OCI-LY7 (cell line): Measurements from ENCODE around the gene RICTOR. TPM values are rescaled to one million over a fixed set of nuclear protein-coding genes. Genes with fewer than 3 reads are reported as not detected.

Experiments
- BruUV-seq: library from RNA; stranded (reverse); fragments of 400-500 nt; replicated peaks from 2 replicates; lab custom pipeline; 2021; lab: Mats Ljungman, UMichigan
- CTCF ChIA-PET: fragments of 300-600 bp; sonication (Branson Sonifier 250); formaldehyde crosslinking; loops from one replicate; lab custom pipeline; 2022; ENCODE audit warnings: antibody characterized with exemption; ENCODE audit not compliant: unreplicated experiment; lab: Charles Lee
- POLR2A ChIA-PET: fragments of 300-600 bp; sonication (Branson Sonifier 250); formaldehyde crosslinking; loops from one replicate; lab custom pipeline; 2022; ENCODE audit warnings: antibody characterized with exemption; lab: Charles Lee
- DNase-seq: peaks from one replicate; pipeline ENCODE4 v3.0.0-alpha.2; 2015; ENCODE audit warnings: low spot score
- H2AFZ ChIP-seq: fragments of 200-600 bp; sonication (generic), shearing (Covaris generic); 2 replicates; pipeline ENCODE4 v1.6.1; 2014; ENCODE audit warnings: mild to moderate bottlenecking, antibody characterized with exemption, low read length, moderate library complexity
- H3K27ac ChIP-seq: fragments of 200-600 bp; sonication (generic); 2 replicates; pipeline ENCODE4 v1.5.1; 2014; ENCODE audit warnings: mixed run types, low read depth, mild to moderate bottlenecking, moderate library complexity, low read length, inconsistent platforms; ENCODE audit not compliant: poor library complexity, severe bottlenecking
- H3K36me3 ChIP-seq: fragments of 200-600 bp; sonication (generic); 2 replicates; pipeline ENCODE4 v1.6.1; 2014; ENCODE audit warnings: mild to moderate bottlenecking, antibody characterized with exemption, low read length, moderate library complexity, mixed read lengths; ENCODE audit not compliant: insufficient read depth
- H3K4me1 ChIP-seq: fragments of 200-600 bp; sonication (generic); 2 replicates; pipeline ENCODE4 v1.5.1; 2014; ENCODE audit warnings: mild to moderate bottlenecking, low read length; ENCODE audit not compliant: insufficient read depth, poor library complexity, severe bottlenecking
- H3K4me2 ChIP-seq: fragments of 200-600 bp; sonication (generic); 2 replicates; pipeline ENCODE4 v1.6.1; 2014; ENCODE audit warnings: mild to moderate bottlenecking, low read length
- H3K4me3 ChIP-seq: fragments of 200-600 bp; sonication (generic); 2 replicates; pipeline ENCODE4 v1.5.1; 2014; ENCODE audit warnings: mild to moderate bottlenecking, low read depth, low read length; ENCODE audit not compliant: poor library complexity, severe bottlenecking
- H3K79me2 ChIP-seq: fragments of 200-600 bp; sonication (generic); 2 replicates; pipeline ENCODE4 v1.6.1; 2016; ENCODE audit warnings: low read depth, mild to moderate bottlenecking, low read length, moderate library complexity, mixed read lengths; ENCODE audit not compliant: insufficient read depth
- H3K9me2 ChIP-seq: fragments of 200-600 bp; sonication (generic); 2 replicates; pipeline ENCODE4 v1.6.1; 2016; ENCODE audit warnings: mild to moderate bottlenecking, low read length, mixed read lengths; ENCODE audit not compliant: insufficient read depth
- H3K9me3 ChIP-seq: fragments of 200-600 bp; sonication (generic); 2 replicates; pipeline ENCODE4 v1.6.1; 2014; ENCODE audit warnings: mild to moderate bottlenecking, mixed run types, low read length, mixed read lengths
- H4K20me1 ChIP-seq: fragments of 200-600 bp; sonication (generic); 2 replicates; pipeline ENCODE4 v1.6.1; 2014; ENCODE audit warnings: mild to moderate bottlenecking, antibody characterized with exemption, low read length, moderate library complexity, mixed read lengths; ENCODE audit not compliant: insufficient read depth
- CTCF ChIP-seq: fragments of 200-600 bp; sonication (generic); conservative IDR thresholded peaks from 2 replicates; pipeline ENCODE4 v1.5.1; 2014; ENCODE audit warnings: mild to moderate bottlenecking, antibody characterized with exemption, low read length, moderate library complexity, mixed read lengths
- EZH2phosphoT487 ChIP-seq: fragments of 200-600 bp; sonication (generic); IDR thresholded peaks from 2 replicates; pipeline ENCODE4 v1.6.1; 2018; ENCODE audit warnings: low read depth, borderline replicate concordance, mild to moderate bottlenecking, mixed run types, antibody characterized with exemption, low read length, moderate library complexity, mixed read lengths
- intact Hi-C: fragments of 100-400 bp; cut with micrococcal nuclease; formaldehyde crosslinking; loops from one replicate; pipeline ENCODE4 v1.10.0; 2022; ENCODE audit not compliant: unreplicated experiment
- total RNA-seq, 2 experiments: library from RNA; depleted of rRNA in 1 of 2; stranded (reverse); fragments of >200 nt in 1 of 2; shearing (Covaris generic) in 1 of 2; gene quantifications; 2 replicates each; pipeline ENCODE4 v1.2.3, GENCODE V29; 2014 to 2022

RICTOR gene
- total RNA-seq, 2 experiments from 2014 or later, result 10.9 to 22.9 TPM

GRCh38 chr5:38916802-38917201 is 157.4 kb downstream of the RICTOR start:
- ChIA-PET CTCF (no interaction called here), POLR2A (no interaction called here)
- Histone ChIP-seq H3K9me3 (no peaks in the 10 kb centered on the region), H3K4me3 (no peak overlapping the region), H3K9me2 (no peaks in the 10 kb centered on the region), H3K4me2 (no peak overlapping the region), H4K20me1 (no peaks in the 10 kb centered on the region), H3K79me2 (no peaks in the 10 kb centered on the region), H3K36me3 (no peaks in the 10 kb centered on the region), H3K4me1 (no peaks in the 10 kb centered on the region), H3K27ac (no peak overlapping the region), H2AFZ (no peak overlapping the region)
- no peak for DNase-seq
- BruUV-seq, result no TSS peak
- TF ChIP-seq EZH2phosphoT487, result no peak
- no peak for TF ChIP-seq CTCF
- intact Hi-C loops, result no loop called here

GRCh38 chr5:38913714-38914113 is 160.5 kb downstream of the RICTOR start:
- Histone ChIP-seq H4K20me1 (no peaks in the 10 kb centered on the region), H3K79me2 (no peaks in the 10 kb centered on the region), H2AFZ (no peak overlapping the region), H3K36me3 (no peaks in the 10 kb centered on the region), H3K4me2 (no peak overlapping the region), H3K27ac (no peak overlapping the region), H3K9me2 (no peaks in the 10 kb centered on the region), H3K9me3 (no peaks in the 10 kb centered on the region), H3K4me3 (no peak overlapping the region), H3K4me1 (no peaks in the 10 kb centered on the region)
- TF ChIP-seq EZH2phosphoT487, result no peak
- CTCF ChIA-PET, result no interaction called here
- no TSS peak for BruUV-seq
- POLR2A ChIA-PET, result no interaction called here
- intact Hi-C loops, result no loop called here
- no peak for DNase-seq

- intact Hi-C loops, result no loop called here
- no peaks in the 10 kb centered on the region for H3K79me2 ChIP-seq
- TF ChIP-seq EZH2phosphoT487, result no peak
- no peak overlapping the region for H3K27ac ChIP-seq
- H3K4me3 ChIP-seq, result no peak overlapping the region
- no peaks in the 10 kb centered on the region for H3K4me1 ChIP-seq
- H3K4me2 ChIP-seq, result no peak overlapping the region
- no peaks in the 10 kb centered on the region for H4K20me1 ChIP-seq
- BruUV-seq, result no TSS peak
- ChIA-PET CTCF (no interaction called here), POLR2A (no interaction called here)
- H3K9me3 ChIP-seq, result no peaks in the 10 kb centered on the region
- no peak for DNase-seq
- H2AFZ ChIP-seq, result no peak overlapping the region
- H3K36me3 ChIP-seq, result no peaks in the 10 kb centered on the region
- no peaks in the 10 kb centered on the region for H3K9me2 ChIP-seq
These were observed 162.3 kb downstream of the RICTOR start for GRCh38 chr5:38911933-38912332.

DNA sequence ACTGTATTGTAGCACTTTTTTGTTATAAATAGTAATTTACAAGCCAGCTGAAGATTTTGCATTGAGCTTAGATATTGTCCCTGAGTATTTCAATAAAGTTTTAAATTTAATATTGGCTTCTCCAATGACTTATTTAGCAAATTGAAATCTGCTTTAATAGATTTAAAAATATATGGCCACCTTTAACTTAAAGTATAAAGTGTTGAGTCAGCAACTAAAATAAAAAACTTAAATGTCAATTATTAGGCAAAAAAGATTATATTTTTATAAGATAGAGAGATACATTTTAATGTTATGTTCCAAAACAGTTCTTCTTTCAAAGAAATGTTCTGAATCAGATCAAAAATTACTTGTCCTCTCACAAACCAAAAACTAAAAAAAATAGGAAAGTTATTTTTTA is 167.7 kb downstream of the RICTOR start:
- no peak overlapping the region for H3K27ac ChIP-seq
- POLR2A ChIA-PET, result no interaction called here
- BruUV-seq, result no TSS peak
- no peak overlapping the region for H3K4me2 ChIP-seq
- no peaks in the 10 kb centered on the region for H3K9me3 ChIP-seq
- no peaks in the 10 kb centered on the region for H4K20me1 ChIP-seq
- no peak overlapping the region for H2AFZ ChIP-seq
- CTCF ChIA-PET, result no interaction called here
- intact Hi-C loops, result no loop called here
- H3K79me2 ChIP-seq, result no peaks in the 10 kb centered on the region
- TF ChIP-seq CTCF (no peak), EZH2phosphoT487 (no peak)
- H3K9me2 ChIP-seq, result no peaks in the 10 kb centered on the region
- DNase-seq, result no peak
- H3K36me3 ChIP-seq, result no peaks in the 10 kb centered on the region
- H3K4me3 ChIP-seq, result no peak overlapping the region
- H3K4me1 ChIP-seq, result no peaks in the 10 kb centered on the region
